H1 (cell line): ENCODE measurements around the gene UNK. TPM values are rescaled to one million over a fixed set of nuclear protein-coding genes. Genes with fewer than 3 reads are reported as not detected.

Experiments
- CTCF ChIA-PET: fragments of 300-600 bp; sonication (Branson Sonifier 250); formaldehyde crosslinking; loops from one replicate; lab custom pipeline; 2021; ENCODE audit not compliant: partially characterized antibody; lab: Charles Lee
- POLR2A ChIA-PET: fragments of 300-600 bp; sonication (Branson Sonifier 250); formaldehyde crosslinking; loops from one replicate; lab custom pipeline; 2021; ENCODE audit warnings: inconsistent platforms; ENCODE audit not compliant: partially characterized antibody; lab: Charles Lee
- DNase-seq, 2 experiments: peaks; one replicate each; pipeline versions ENCODE4 v3.0.0 to v3.0.0-alpha.2; 2010 to 2022; ENCODE audit warnings: low spot score in 2 of 2, low read depth in 1 of 2, mixed read lengths in 1 of 2
- FAIRE-seq: peaks from 2 replicates; lab custom pipeline; 2011; peaks lifted over from hg19 to GRCh38; lab: Jason Lieb, UNC
- H2AFZ ChIP-seq: 2 replicates; pipeline ENCODE4 v1.8.1; 2012; ENCODE audit warnings: low read length, inconsistent platforms
- H2AK5ac ChIP-seq: 2 replicates; pipeline ENCODE4 v1.6.1; 2013; ENCODE audit warnings: low read depth, low read length
- H2BK120ac ChIP-seq: replicated peaks from 2 replicates; pipeline ENCODE3; 2013; ENCODE audit warnings: low read depth, low read length, inconsistent platforms
- H2BK12ac ChIP-seq: 2 replicates; pipeline ENCODE4 v1.6.1; 2013; ENCODE audit warnings: low read depth, low read length
- H2BK15ac ChIP-seq: 2 replicates; pipeline ENCODE4 v1.6.1; 2013; ENCODE audit warnings: low read length
- H2BK20ac ChIP-seq: 2 replicates; pipeline ENCODE4 v1.6.1; 2013; ENCODE audit warnings: low read length
- H2BK5ac ChIP-seq: 2 replicates; pipeline ENCODE4 v1.6.1; 2013; ENCODE audit warnings: low read depth, low read length
- H3K14ac ChIP-seq: 2 replicates; pipeline ENCODE4 v1.6.1; 2013; ENCODE audit warnings: inconsistent platforms; ENCODE audit not compliant: insufficient read length
- H3K18ac ChIP-seq: 2 replicates; pipeline ENCODE4 v1.6.1; 2013; ENCODE audit warnings: low read length; ENCODE audit errors: extremely low read depth
- H3K23ac ChIP-seq: 2 replicates; pipeline ENCODE4 v1.6.1; 2013; ENCODE audit warnings: inconsistent platforms; ENCODE audit not compliant: insufficient read length
- H3K23me2 ChIP-seq: 2 replicates; pipeline ENCODE4 v1.6.1; 2013; ENCODE audit warnings: low read depth, low read length
- H3K27ac ChIP-seq: 2 replicates; pipeline ENCODE4 v1.6.1; 2011; ENCODE audit warnings: low read depth, low read length, inconsistent platforms
- H3K27me3 ChIP-seq, 4 experiments: replicated peaks in 1 of 4; 1 replicate in 1 of 4; 2 replicates in 3 of 4; pipeline versions ENCODE4 v1.6.1 to v1.8.1; 2011 to 2013; ENCODE audit warnings: low read length in 3 of 4, mild to moderate bottlenecking in 3 of 4, inconsistent platforms in 2 of 4, mixed read lengths in 2 of 4, moderate library complexity in 1 of 4; ENCODE audit not compliant: control insufficient read depth in 3 of 4, insufficient read depth in 3 of 4; ENCODE audit errors: extremely low read depth in 1 of 4
- H3K36me3 ChIP-seq, 4 experiments: 2 replicates each; pipeline versions ENCODE4 v1.6.1 to v1.8.1; 2011 to 2013; ENCODE audit warnings: mild to moderate bottlenecking in 4 of 4, low read length in 3 of 4, moderate library complexity in 2 of 4, control low read depth in 1 of 4, inconsistent platforms in 1 of 4; ENCODE audit not compliant: insufficient read depth in 4 of 4, control insufficient read depth in 2 of 4
- H3K4ac ChIP-seq: replicated peaks from 2 replicates; pipeline ENCODE3; 2013; ENCODE audit warnings: low read length, low read depth, mixed read lengths, inconsistent platforms; ENCODE audit not compliant: insufficient read length
- H3K4me1 ChIP-seq, 4 experiments: replicated peaks in 1 of 4; 1 replicate in 1 of 4; 2 replicates in 3 of 4; pipeline versions ENCODE4 v1.6.1 to v1.8.1; 2011 to 2013; ENCODE audit warnings: low read length in 3 of 4, inconsistent platforms in 2 of 4, mixed read lengths in 1 of 4; ENCODE audit not compliant: insufficient read depth in 4 of 4, control insufficient read depth in 3 of 4
- H3K4me2 ChIP-seq, 2 experiments: 2 replicates each; pipeline versions ENCODE4 v1.6.1 to v1.8.1; 2011 to 2013; ENCODE audit warnings: low read depth in 2 of 2, low read length in 2 of 2, control low read depth in 1 of 2, inconsistent platforms in 1 of 2, mild to moderate bottlenecking in 1 of 2; ENCODE audit not compliant: insufficient read depth in 1 of 2
- H3K4me3 ChIP-seq, 4 experiments: fragments of 200-600, 300-600 bp in 1 of 4; sonication (generic), shearing (Covaris generic), sonication (Bioruptor Twin) in 1 of 4; 2 replicates each; pipeline versions ENCODE4 v1.5.1 to v1.8.1; 2011 to 2016; ENCODE audit warnings: low read length in 4 of 4, low read depth in 3 of 4, control low read depth in 2 of 4, inconsistent platforms in 2 of 4, mild to moderate bottlenecking in 2 of 4, mixed read lengths in 1 of 4, moderate library complexity in 1 of 4; ENCODE audit not compliant: insufficient read depth in 2 of 4; ENCODE audit errors: extremely low read depth in 1 of 4
- H3K56ac ChIP-seq: replicated peaks from 2 replicates; pipeline ENCODE3; 2013; ENCODE audit warnings: low read depth, mild to moderate bottlenecking, mixed read lengths, low read length, inconsistent platforms; ENCODE audit not compliant: insufficient read length
- H3K79me1 ChIP-seq: 2 replicates; pipeline ENCODE4 v1.6.1; 2013; ENCODE audit warnings: low read depth, low read length, control low read depth
- H3K79me2 ChIP-seq, 2 experiments: 2 replicates each; pipeline versions ENCODE4 v1.6.1 to v1.8.1; 2012 to 2013; ENCODE audit warnings: low read length in 2 of 2, mild to moderate bottlenecking in 2 of 2, inconsistent platforms in 1 of 2; ENCODE audit not compliant: insufficient read depth in 2 of 2, control insufficient read depth in 1 of 2
- H3K9ac ChIP-seq, 4 experiments: replicated peaks in 1 of 4; 1 replicate in 1 of 4; 2 replicates in 3 of 4; pipeline versions ENCODE4 v1.6.1 to v1.8.1; 2011 to 2013; ENCODE audit warnings: low read depth in 3 of 4, low read length in 3 of 4, control low read depth in 2 of 4, mild to moderate bottlenecking in 2 of 4, moderate library complexity in 2 of 4, inconsistent platforms in 1 of 4; ENCODE audit errors: extremely low read depth in 1 of 4
- H3K9me3 ChIP-seq, 2 experiments: 2 replicates each; pipeline versions ENCODE4 v1.6.1 to v1.8.1; 2012 to 2013; ENCODE audit warnings: mild to moderate bottlenecking in 2 of 2, moderate library complexity in 2 of 2, control low read depth in 1 of 2, inconsistent platforms in 1 of 2, low read depth in 1 of 2, low read length in 1 of 2, mixed read lengths in 1 of 2; ENCODE audit not compliant: insufficient read depth in 2 of 2
- H4K20me1 ChIP-seq, 2 experiments: replicated peaks in 1 of 2; 2 replicates each; pipeline versions ENCODE3 to v1.8.1; 2011 to 2013; ENCODE audit warnings: inconsistent platforms in 2 of 2, low read length in 2 of 2, mild to moderate bottlenecking in 1 of 2; ENCODE audit not compliant: insufficient read depth in 2 of 2, control insufficient read depth in 1 of 2
- H4K5ac ChIP-seq: 2 replicates; pipeline ENCODE4 v1.6.1; 2013; ENCODE audit warnings: low read length, low read depth, mixed read lengths, inconsistent platforms; ENCODE audit not compliant: insufficient read length
- H4K8ac ChIP-seq: 2 replicates; pipeline ENCODE4 v1.8.0; 2013; ENCODE audit warnings: mild to moderate bottlenecking, moderate library complexity, low read length, inconsistent platforms; ENCODE audit not compliant: insufficient read depth; ENCODE audit errors: extremely low read depth
- H4K91ac ChIP-seq: replicated peaks from 2 replicates; pipeline ENCODE3; 2013; ENCODE audit warnings: low read length, mixed read lengths, inconsistent platforms; ENCODE audit not compliant: insufficient read length
- ASH2L ChIP-seq: fragments of 200-600, 300-600 bp; sonication (generic); IDR thresholded peaks from one replicate; pipeline ENCODE4 v1.7.1; 2017; ENCODE audit warnings: low read length
- CHD2 ChIP-seq: IDR thresholded peaks from 2 replicates; pipeline ENCODE4 v1.6.1; 2012; ENCODE audit warnings: low read length, improper control_type of control experiment
- POLR2A ChIP-seq, 2 experiments: IDR thresholded peaks; 1 replicate in 1 of 2; 2 replicates in 1 of 2; pipeline ENCODE4 v1.6.1; 2011; ENCODE audit warnings: low read depth in 2 of 2, low read length in 2 of 2, mild to moderate bottlenecking in 2 of 2; ENCODE audit errors: control extremely low read depth in 1 of 2
- POLR2AphosphoS5 ChIP-seq: IDR thresholded peaks from 2 replicates; pipeline ENCODE4 v1.6.1; 2011; ENCODE audit warnings: low read depth, low read length
- RXRA ChIP-seq: IDR thresholded peaks from 2 replicates; pipeline ENCODE4 v1.6.1; 2011; ENCODE audit warnings: low read depth, mild to moderate bottlenecking, low read length, moderate library complexity; ENCODE audit not compliant: insufficient read depth
- SIN3A ChIP-seq, 2 experiments: IDR thresholded peaks in 1 of 2; conservative IDR thresholded peaks in 1 of 2; 2 replicates each; pipeline ENCODE4 v1.6.1; 2011 to 2012; ENCODE audit warnings: low read length in 2 of 2, improper control_type of control experiment in 1 of 2, low read depth in 1 of 2, mild to moderate bottlenecking in 1 of 2
- SIRT6 ChIP-seq: IDR thresholded peaks from one replicate; pipeline ENCODE4 v1.7.1; 2012; ENCODE audit warnings: low read length, inconsistent platforms
- TBP ChIP-seq: IDR thresholded peaks from 2 replicates; pipeline ENCODE4 v1.6.1; 2011; ENCODE audit warnings: low read depth, low read length, improper control_type of control experiment
- WGBS, 2 experiments: shearing (Covaris generic) in 1 of 2; methylation state at CpG; one replicate each; pipeline versions ENCODE4 v1.1.6 to v1.1.7; 2013 to 2015; ENCODE audit warnings: low lambda C conversion rate in 2 of 2, mixed read lengths in 2 of 2, inconsistent platforms in 1 of 2, low coverage in 1 of 2, missing lambda C conversion rate in 1 of 2; ENCODE audit not compliant: insufficient replicate concordance in 2 of 2, insufficient coverage in 1 of 2, insufficient read length in 1 of 2; ENCODE audit errors: extremely low coverage in 1 of 2, missing lambda C conversion rate in 1 of 2; 5-methylcytosine and 5-hydroxymethylcytosine counted together
- polyA plus RNA-seq, 7 experiments: library from polyadenylated mRNA; depleted of rRNA in 3 of 7; stranded (reverse) in 5 of 7; unstranded in 2 of 7; fragments of >200 nt in 5 of 7; fragments of 200-250 nt in 2 of 7; gene quantifications; 1 replicate in 5 of 7; 2 replicates in 1 of 7; 4 replicates in 1 of 7; pipeline versions ENCODE4 v1.2.1 to v1.2.3, GENCODE V29; 2011 to 2013; ENCODE audit warnings: missing spikeins in 2 of 7, mixed read lengths in 2 of 7
- total RNA-seq: library from RNA; stranded (reverse); fragmentation: NEBNext Ultra II Directional; extraction: Animal tissue kit (Norgen Biotek cat#: 25700); gene quantifications from 2 replicates; pipeline ENCODE4 v1.2.1, GENCODE V29; 2021
- TF ChIP-seq, protein P1 (sequence below): IDR thresholded peaks from 2 replicates; pipeline ENCODE4 v1.6.1; 2011; ENCODE audit warnings: low read length, improper control_type of control experiment

The UNK gene
- total and polyA plus RNA-seq, 2 of the 8 experiments (the other 6 are each of a cell fraction or from before 2014, with no cell fraction given): 24.2 to 33.3 TPM

DNA sequence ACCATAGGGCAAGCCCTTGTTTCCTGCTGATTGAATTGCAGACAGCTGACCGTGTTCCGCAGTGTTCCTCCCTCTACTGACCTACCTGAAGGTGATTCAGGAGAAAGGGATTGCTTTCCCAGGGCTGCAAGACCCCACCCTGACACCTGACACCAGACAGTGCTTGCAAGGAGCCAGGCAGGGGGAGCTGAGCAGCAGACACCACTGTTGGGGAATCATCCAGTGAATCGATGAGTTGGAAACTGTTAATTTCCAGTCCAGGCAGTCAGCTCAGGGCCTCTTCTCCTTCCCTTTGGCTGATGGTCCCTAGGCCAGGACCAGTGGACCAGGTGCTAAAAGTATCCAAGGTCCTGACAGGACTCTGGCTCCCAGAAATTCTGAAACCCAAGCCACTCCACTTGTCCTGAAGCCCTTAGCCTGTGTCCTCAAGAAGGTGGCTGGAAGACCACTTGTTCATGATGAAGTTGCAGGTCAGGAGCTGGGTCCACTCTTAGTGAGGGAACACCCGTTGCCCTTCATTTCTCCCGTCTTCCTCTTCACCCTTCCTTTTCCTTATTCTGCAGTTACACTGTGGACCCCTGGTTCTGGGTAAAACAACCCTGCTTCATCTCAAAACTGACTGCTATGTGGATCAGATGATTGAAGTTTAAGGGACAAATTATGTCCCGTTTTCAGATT lies 9.5 kb upstream of the UNK start:
- Histone ChIP-seq H2BK120ac (no peak overlapping the region), H3K9ac (no peak overlapping the region), H3K79me1 (no peaks in the 10 kb centered on the region), H3K23me2 (no peaks in the 10 kb centered on the region), H3K4me1 (peaks cover 0 to 4% (median 0%) of the 10 kb centered on the region in 4 experiments; a peak in 4 of 7 replicates), H2AFZ (no peak overlapping the region), H3K9me3 (no peaks in the 10 kb centered on the region), H3K14ac (no peak overlapping the region), H3K18ac (no peak overlapping the region), H2BK20ac (no peak overlapping the region), H3K4ac (no peak overlapping the region), H3K79me2 (peaks cover 3 to 28% of the 10 kb centered on the region in 2 experiments; a peak in 3 of 4 replicates), H3K4me2 (no peak overlapping the region), H3K23ac (no peak overlapping the region), H3K36me3 (peaks cover 0 to 29% (median 14%) of the 10 kb centered on the region in 4 experiments; a peak in 5 of 8 replicates), H3K27me3 (no peaks in the 10 kb centered on the region), H4K5ac (no peak overlapping the region), H3K4me3 (no peak overlapping the region), H4K20me1 (peaks cover 10 to 12% of the 10 kb centered on the region in 2 experiments), H2BK5ac (no peak overlapping the region), H2AK5ac (no peak overlapping the region), H3K27ac (no peak overlapping the region), H2BK15ac (no peak overlapping the region), H4K8ac (peak overlapping the region; percentile 45; the same call in 1 of the 2 replicates), H2BK12ac (no peak overlapping the region; the same call in 1 of the 2 replicates), H4K91ac (no peak overlapping the region), H3K56ac (no peak overlapping the region)
- DNase-seq (peak in 1 of 2 experiments; percentile 57), FAIRE-seq (no peak)
- POLR2A ChIA-PET: interaction anchor here (1.0 to 8.5 kb wide), 12 partner anchors 10 to 257 kb away, joined by 3 to 425 read pairs (median 8); partner anchors contain the start of genes GALK1, ITGB4, TRIM47 and UNK
- WGBS, 2 experiments: 79% methylated on average over 6 of the region's 6 CpGs; no CpG with 5 or more reads in 1 of the 2 experiments
- CTCF ChIA-PET: interaction anchor here (0.8 to 21.4 kb wide), 10 partner anchors 9 to 173 kb away, joined by 3 to 359 read pairs (median 4); partner anchors contain the start of genes GALK1 and UNK
- TF ChIP-seq ASH2L: no peak
- TF ChIP-seq, protein P1, sequence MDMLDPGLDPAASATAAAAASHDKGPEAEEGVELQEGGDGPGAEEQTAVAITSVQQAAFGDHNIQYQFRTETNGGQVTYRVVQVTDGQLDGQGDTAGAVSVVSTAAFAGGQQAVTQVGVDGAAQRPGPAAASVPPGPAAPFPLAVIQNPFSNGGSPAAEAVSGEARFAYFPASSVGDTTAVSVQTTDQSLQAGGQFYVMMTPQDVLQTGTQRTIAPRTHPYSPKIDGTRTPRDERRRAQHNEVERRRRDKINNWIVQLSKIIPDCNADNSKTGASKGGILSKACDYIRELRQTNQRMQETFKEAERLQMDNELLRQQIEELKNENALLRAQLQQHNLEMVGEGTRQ: 0 out of 2 replicates have a peak, but pooled peaks have one; percentile 10
- peak; percentile 90 for TF ChIP-seq POLR2AphosphoS5
- TF ChIP-seq POLR2A (IDR thresholded peaks at IDR 0.05; ENCODE audit: control extremely low read depth in 1 of 2, low read depth in 2 of 2, low read length in 2 of 2): peak; percentile 65 to 81
- TF ChIP-seq CHD2: peak; percentile 41; the same call in 1 of the 2 replicates
- TF ChIP-seq TBP: no peak
- TF ChIP-seq SIN3A (conservative IDR thresholded peaks at IDR 0.05 in 1 of 2, IDR thresholded peaks at IDR 0.05 in 1 of 2; ENCODE audit: low read depth in 1 of 2, low read length in 2 of 2): 0 out of 4 replicates have a peak, but pooled peaks of 1 of the 2 experiments have one; percentile 29
- TF ChIP-seq RXRA: no peak
- peak; percentile 81 for TF ChIP-seq SIRT6
